NCI-H1048 (cell line): ENCODE data around the gene ELP1.
"Not testable (repeated sequence)": the region's sequence is repeated elsewhere in the genome, so short reads cannot be mapped to it uniquely, and the experiment has no call there.

Experiments used
- DNase-seq: peaks from one replicate; lab custom pipeline; 2025; lab: John Stamatoyannopoulos, UW

Gene ELP1

GRCh38 chr9:108854641-108855528, 79.0 kb downstream of the ELP1 start:
- DNase-seq: no peak

- DNase-seq: no peak
Measured at GRCh38 chr9:108854094-108854493, 79.8 kb downstream of the ELP1 start.

DNA sequence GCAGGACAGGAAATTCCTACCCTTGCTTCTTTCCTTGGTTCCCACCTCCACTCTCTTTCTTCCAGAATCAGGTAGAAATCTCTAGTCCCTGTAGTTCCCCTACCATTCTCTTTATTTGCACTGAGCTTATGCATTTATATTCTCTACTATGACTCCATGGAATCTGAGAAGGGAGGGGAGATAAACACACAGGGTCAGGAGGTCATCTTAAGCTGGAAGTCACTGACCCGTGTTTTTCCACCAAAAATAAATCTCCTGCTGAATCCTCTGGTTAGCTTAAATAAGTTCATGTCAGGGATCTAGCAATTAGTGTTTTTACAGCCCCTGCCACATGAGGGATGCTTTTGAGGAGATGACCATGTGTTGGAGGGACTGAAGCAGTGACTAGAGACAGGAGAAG, 81.8 kb downstream of the ELP1 start:
- no peak for DNase-seq

GRCh38 chr9:108851138-108851537, 82.8 kb downstream of the ELP1 start:
- DNase-seq: no peak

- DNase-seq: no peak
Measured at GRCh38 chr9:108850293-108850897, 83.5 kb downstream of the ELP1 start.

- DNase-seq: not testable (repeated sequence)
Measured at GRCh38 chr9:108848296-108848695, 85.6 kb downstream of the ELP1 start.

GRCh38 chr9:108845947-108846346, 88.0 kb downstream of the ELP1 start:
- DNase-seq: no peak

DNA sequence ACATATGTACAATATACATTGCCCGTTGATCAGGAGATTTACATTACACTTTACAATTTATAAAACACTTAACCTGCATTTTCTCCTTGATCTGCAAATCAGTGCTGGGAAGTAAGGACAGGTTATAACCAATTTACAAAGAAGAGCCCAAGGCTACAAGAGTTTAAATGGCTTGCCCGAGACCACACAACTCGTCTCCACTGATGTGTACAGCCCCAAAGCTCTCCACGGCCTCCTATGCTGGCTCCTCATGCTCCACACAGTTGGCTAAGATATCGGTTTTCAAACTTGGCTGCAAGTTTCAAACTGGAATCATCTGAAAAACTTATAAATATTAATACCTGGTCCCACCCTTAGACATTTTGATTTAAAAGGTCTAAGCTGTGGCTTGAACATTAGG, 88.4 kb downstream of the ELP1 start:
- no peak for DNase-seq

GRCh38 chr9:108844856-108845255, 89.1 kb downstream of the ELP1 start:
- no peak for DNase-seq

DNA sequence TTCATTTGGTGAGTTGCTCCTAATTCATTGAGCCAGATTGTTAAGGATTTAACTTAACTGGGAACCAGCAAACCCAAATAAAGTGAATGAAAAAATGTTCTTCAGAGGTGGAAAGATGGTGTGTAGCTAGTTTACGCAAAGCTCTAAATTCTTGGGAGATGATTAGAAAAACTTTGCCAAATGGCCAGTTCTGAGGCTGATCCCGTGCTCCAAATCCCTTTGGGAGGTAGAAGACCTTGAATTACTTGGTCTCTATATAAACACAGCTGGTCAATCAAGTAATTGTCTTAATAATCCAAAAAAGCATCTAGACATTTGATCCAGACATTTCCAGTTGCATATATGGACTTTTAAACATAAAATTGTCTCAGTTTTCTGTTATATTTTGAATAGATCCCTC, 89.5 kb downstream of the ELP1 start:
- DNase-seq: no peak

DNA sequence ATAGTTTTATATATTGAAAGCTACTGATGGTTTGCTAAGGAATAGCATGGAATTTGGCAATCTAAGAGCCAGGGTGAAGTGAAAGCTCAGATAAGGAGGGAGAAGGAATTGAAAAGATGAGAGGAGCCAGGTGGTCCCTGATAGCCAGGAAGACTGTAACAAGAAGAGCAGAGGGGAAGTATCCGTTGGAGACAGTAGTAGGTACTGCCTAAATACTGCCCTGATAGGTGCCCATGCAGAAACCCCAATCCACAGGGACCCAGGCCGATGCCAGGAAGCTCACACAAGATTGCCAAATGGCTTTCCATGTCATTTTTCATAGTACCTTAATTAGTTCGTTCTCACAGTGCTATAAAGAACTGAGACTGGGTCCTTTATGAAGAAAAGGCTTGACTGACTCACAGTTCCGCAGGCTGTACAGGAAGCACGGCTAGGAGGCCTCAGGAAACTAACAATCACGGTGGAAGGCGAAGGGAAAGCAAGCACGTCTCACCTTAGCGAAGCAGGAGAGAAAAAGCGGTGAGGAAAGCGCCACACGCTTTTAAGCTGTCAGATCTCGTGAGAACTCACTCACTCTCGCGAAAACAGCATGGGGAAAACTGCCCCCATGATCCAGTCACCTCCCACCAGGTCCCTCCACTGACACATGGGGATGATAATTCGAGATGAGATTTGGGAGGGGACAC, 91.2 kb downstream of the ELP1 start:
- DNase-seq: no peak

- not testable (repeated sequence) for DNase-seq
Measured at GRCh38 chr9:108839561-108839960, 94.4 kb downstream of the ELP1 start.

GRCh38 chr9:108838017-108838416, 95.9 kb downstream of the ELP1 start:
- DNase-seq: no peak

DNA sequence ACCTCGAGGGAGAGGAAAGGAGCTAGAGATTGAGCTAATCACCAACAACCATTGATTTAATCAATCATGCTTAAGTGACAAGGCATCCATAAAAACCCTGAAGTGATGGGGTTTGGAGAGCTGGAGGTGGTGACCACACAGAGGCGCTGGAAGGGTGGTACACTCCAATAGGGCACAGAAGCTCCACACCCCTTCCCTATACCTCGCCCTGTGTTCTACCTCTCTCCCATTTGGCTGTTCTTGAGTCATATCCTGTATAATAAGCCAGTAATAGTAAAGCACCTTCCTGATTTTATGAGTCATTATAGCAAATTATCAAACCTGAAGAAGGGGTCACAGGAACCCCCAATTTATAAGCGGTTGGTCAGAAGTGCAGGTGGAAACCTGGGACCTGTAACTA, 96.4 kb downstream of the ELP1 start:
- DNase-seq: no peak

DNA sequence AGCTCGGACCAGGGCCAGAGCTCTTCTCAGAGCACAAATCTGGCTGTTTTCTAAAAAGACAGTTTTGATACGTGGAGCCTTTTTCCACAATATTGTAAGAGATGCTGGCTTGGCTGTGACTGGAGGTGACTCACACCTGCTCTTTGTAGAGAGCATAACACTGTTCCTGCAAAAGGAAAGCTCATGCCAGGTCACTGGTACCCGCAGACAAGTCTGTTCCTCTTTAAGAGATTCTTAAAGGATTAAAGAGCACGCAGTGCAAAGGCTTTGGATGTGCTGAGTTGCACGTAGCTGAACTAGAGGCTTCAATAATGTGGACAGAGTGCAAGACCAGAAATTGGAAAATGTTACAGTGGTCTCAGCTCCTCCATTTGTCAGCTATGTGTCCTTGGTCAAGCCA, 97.1 kb downstream of the ELP1 start:
- DNase-seq: no peak

GRCh38 chr9:108836319-108836718, 97.6 kb downstream of the ELP1 start:
- DNase-seq: no peak

GRCh38 chr9:108835831-108836230, 98.1 kb downstream of the ELP1 start:
- no peak for DNase-seq

DNA sequence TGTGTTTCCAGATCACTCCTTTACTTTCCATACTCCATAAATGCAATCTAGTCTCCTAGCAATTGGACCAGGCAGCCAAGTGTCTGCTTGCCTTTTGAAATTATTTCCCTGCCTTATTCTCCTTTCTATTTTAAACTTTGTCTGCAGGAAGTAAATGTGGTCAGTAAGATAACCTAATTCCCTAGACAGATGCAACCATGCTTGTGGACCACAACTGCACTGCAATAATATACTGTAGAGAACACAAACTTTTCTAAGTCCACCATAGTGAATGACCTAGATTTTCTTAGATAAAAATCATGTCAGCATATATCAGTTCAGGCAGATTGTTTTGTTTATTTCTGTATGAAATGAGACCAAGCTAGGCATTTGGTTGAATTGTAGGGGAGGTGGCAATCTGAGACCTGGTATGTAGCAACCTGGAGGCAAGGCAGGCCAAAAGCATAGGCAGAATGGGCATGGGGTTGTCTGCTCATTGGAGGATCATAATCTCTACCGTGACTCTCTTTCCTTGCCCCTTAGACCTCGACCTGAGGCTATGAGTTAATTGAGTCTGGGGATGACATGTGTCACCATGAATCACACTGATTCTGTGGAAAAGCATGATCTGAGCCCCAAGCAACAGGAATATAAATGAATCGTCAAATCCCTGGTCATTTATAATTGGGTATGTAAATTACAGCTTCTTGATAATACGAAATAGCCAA, 98.8 kb downstream of the ELP1 start:
- no peak for DNase-seq

GRCh38 chr9:108832179-108832500, 101.8 kb downstream of the ELP1 start:
- DNase-seq: no peak

DNA sequence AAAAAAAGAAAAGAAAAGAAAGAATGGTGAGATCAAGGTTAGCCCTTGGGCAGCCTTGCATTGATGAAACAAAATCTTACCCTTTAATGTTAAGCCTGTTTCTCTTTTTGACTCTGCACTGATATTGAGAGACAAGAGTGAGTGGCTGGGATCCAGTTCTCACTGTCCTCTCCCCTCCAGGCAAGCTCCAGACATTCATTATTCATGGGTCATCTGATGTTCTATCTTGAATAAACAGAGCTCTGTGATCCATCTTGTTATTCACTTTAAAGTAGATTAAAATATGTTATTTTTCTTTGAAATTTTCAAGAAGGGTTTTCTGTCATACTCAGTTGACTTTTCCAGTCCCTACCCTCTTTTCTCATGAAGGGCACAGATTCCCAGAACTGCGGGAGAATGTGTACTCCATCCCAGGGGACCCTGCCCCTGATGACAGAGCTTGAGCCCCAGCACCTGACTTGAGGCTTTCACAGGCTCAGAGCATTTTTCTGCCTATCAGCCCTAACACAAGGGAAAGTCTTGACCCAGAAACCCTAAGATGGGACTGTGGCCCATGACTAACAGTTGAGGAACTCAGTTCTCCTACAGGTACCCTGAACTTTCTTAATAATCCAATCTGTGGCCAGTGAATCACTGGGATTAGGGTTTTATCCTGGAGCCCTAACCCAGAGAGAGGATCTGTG, 102.3 kb downstream of the ELP1 start:
- DNase-seq: no peak

- DNase-seq: no peak
Measured at GRCh38 chr9:108830272-108830671, 103.7 kb downstream of the ELP1 start.

DNA sequence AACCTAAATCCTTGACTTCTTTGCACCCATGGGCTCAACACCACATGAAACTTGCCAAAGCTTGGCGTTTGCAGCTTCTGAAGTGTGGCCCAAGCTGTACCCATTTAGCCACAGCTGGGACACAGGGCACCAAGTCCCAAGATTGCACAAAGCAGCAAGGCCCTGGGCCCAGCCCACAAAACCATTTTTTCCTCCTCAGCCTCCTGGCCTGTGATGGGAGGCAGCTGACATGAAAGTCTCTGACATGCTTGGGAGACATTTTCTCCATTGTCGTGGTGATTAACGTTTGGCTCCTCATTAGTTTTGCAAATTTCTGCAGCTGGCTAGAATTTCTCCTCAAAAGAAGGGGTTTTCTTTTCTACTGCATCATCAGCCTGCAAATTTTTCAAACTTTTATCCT, 110.1 kb downstream of the ELP1 start:
- DNase-seq: no peak
